H9 (cell line): ENCODE data around the gene NPHP1. TPM values are rescaled to one million over a fixed set of nuclear protein-coding genes. Genes with fewer than 3 reads are reported as not detected.

Source experiments
- DNase-seq: peaks from one replicate; pipeline ENCODE4 v3.0.0-alpha.2; 2017
- H2AFZ ChIP-seq: one replicate; pipeline ENCODE4 v1.6.1; 2013; ENCODE audit warnings: mild to moderate bottlenecking, low read length, control low read depth, moderate library complexity
- H2AK5ac ChIP-seq: 2 replicates; pipeline ENCODE4 v1.6.1; 2013; ENCODE audit warnings: low read length, control low read depth, mixed read lengths; ENCODE audit not compliant: insufficient read length
- H2BK120ac ChIP-seq: one replicate; pipeline ENCODE4 v1.6.1; 2013; ENCODE audit warnings: low read depth, mild to moderate bottlenecking, low read length, control low read depth, inconsistent platforms; ENCODE audit not compliant: poor library complexity, severe bottlenecking
- H2BK12ac ChIP-seq: 2 replicates; pipeline ENCODE4 v1.6.1; 2013; ENCODE audit warnings: low read length, control low read depth, mixed read lengths, low read depth; ENCODE audit not compliant: insufficient read length
- H2BK15ac ChIP-seq: 2 replicates; pipeline ENCODE4 v1.6.1; 2013; ENCODE audit warnings: low read depth, low read length, control low read depth
- H2BK20ac ChIP-seq: one replicate; pipeline ENCODE4 v1.6.1; 2013; ENCODE audit warnings: low read depth, mild to moderate bottlenecking, low read length, control low read depth, inconsistent platforms; ENCODE audit not compliant: poor library complexity, severe bottlenecking
- H2BK5ac ChIP-seq: 2 replicates; pipeline ENCODE4 v1.6.1; 2013; ENCODE audit warnings: low read length, control low read depth, mixed read lengths; ENCODE audit not compliant: insufficient read length
- H3K14ac ChIP-seq: 2 replicates; pipeline ENCODE4 v1.6.1; 2013; ENCODE audit warnings: low read length, control low read depth; ENCODE audit not compliant: insufficient read depth
- H3K18ac ChIP-seq: 2 replicates; pipeline ENCODE4 v1.6.1; 2013; ENCODE audit warnings: low read depth, mild to moderate bottlenecking, mixed read lengths, low read length, control low read depth; ENCODE audit not compliant: insufficient read length
- H3K23ac ChIP-seq: 2 replicates; pipeline ENCODE4 v1.6.1; 2013; ENCODE audit warnings: low read length, control low read depth, mixed read lengths, low read depth; ENCODE audit not compliant: insufficient read length
- H3K23me2 ChIP-seq: 2 replicates; pipeline ENCODE4 v1.6.1; 2013; ENCODE audit warnings: low read depth, mild to moderate bottlenecking, mixed read lengths, low read length, control low read depth; ENCODE audit not compliant: insufficient read length, poor library complexity, severe bottlenecking
- H3K27ac ChIP-seq: 2 replicates; pipeline ENCODE4 v1.5.1; 2013; ENCODE audit warnings: low read length, control low read depth, mixed read lengths, low read depth; ENCODE audit not compliant: insufficient read length
- H3K27me3 ChIP-seq: 2 replicates; pipeline ENCODE4 v1.6.1; 2013; ENCODE audit warnings: low read length, control low read depth, inconsistent platforms; ENCODE audit not compliant: insufficient read depth
- H3K4ac ChIP-seq: 2 replicates; pipeline ENCODE4 v1.6.1; 2013; ENCODE audit warnings: low read depth, mild to moderate bottlenecking, control low read depth, inconsistent platforms, low read length, moderate library complexity
- H3K4me1 ChIP-seq: 2 replicates; pipeline ENCODE4 v1.6.1; 2013; ENCODE audit warnings: low read length, control low read depth, inconsistent platforms; ENCODE audit not compliant: insufficient read depth
- H3K4me2 ChIP-seq: 2 replicates; pipeline ENCODE4 v1.6.1; 2013; ENCODE audit warnings: low read length, control low read depth, mixed read lengths; ENCODE audit not compliant: insufficient read length, insufficient read depth
- H3K56ac ChIP-seq: 2 replicates; pipeline ENCODE4 v1.6.1; 2013; ENCODE audit warnings: low read depth, mild to moderate bottlenecking, mixed read lengths, low read length, control low read depth; ENCODE audit not compliant: insufficient read length
- H3K79me1 ChIP-seq: 2 replicates; pipeline ENCODE4 v1.6.1; 2013; ENCODE audit warnings: low read depth, mild to moderate bottlenecking, moderate library complexity, low read length, control low read depth, inconsistent platforms; ENCODE audit not compliant: insufficient read depth, poor library complexity, severe bottlenecking
- H3K79me2 ChIP-seq: 2 replicates; pipeline ENCODE4 v1.6.1; 2013; ENCODE audit warnings: low read length, control low read depth, inconsistent platforms; ENCODE audit not compliant: insufficient read depth
- H3K9ac ChIP-seq: 2 replicates; pipeline ENCODE4 v1.6.1; 2013; ENCODE audit warnings: low read length, control low read depth, mixed read lengths; ENCODE audit not compliant: insufficient read length; ENCODE audit errors: extremely low read depth
- H3K9me3 ChIP-seq: one replicate; pipeline ENCODE4 v1.6.1; 2013; ENCODE audit warnings: low read depth, low read length, inconsistent platforms; ENCODE audit not compliant: control insufficient read depth
- H3T11ph ChIP-seq: one replicate; pipeline ENCODE4 v1.6.1; 2013; ENCODE audit warnings: mild to moderate bottlenecking, low read length, control low read depth, inconsistent platforms
- H4K20me1 ChIP-seq: one replicate; pipeline ENCODE4 v1.6.1; 2013; ENCODE audit not compliant: control insufficient read depth, insufficient read length, insufficient read depth
- H4K5ac ChIP-seq: 2 replicates; pipeline ENCODE4 v1.6.1; 2013; ENCODE audit warnings: low read depth, mild to moderate bottlenecking, mixed read lengths, low read length, control low read depth; ENCODE audit not compliant: insufficient read length
- H4K8ac ChIP-seq: replicated peaks from 2 replicates; pipeline ENCODE4 v1.6.1; 2013; ENCODE audit warnings: low read length, control low read depth, mixed read lengths, low read depth; ENCODE audit not compliant: insufficient read length
- H4K91ac ChIP-seq: 2 replicates; pipeline ENCODE4 v1.6.1; 2013; ENCODE audit warnings: low read depth, mild to moderate bottlenecking, moderate library complexity, mixed read lengths, low read length, control low read depth; ENCODE audit not compliant: insufficient read length
- H3K27ac Mint-ChIP-seq, 3 experiments: 2 replicates in 2 of 3; 3 replicates in 1 of 3; pipeline ENCODE4 v1.8.0; 2020 to 2021; ENCODE audit warnings: mixed read lengths in 3 of 3, mild to moderate bottlenecking in 1 of 3, moderate library complexity in 1 of 3
- H3K27me3 Mint-ChIP-seq: 2 replicates; pipeline ENCODE4 v1.8.0; 2021; ENCODE audit warnings: low read depth, mild to moderate bottlenecking, moderate library complexity, mixed read lengths
- H3K36me3 Mint-ChIP-seq, 3 experiments: 2 replicates in 2 of 3; 3 replicates in 1 of 3; pipeline ENCODE4 v1.8.0; 2020 to 2021; ENCODE audit warnings: low read depth in 3 of 3, mixed read lengths in 3 of 3; ENCODE audit not compliant: insufficient read depth in 1 of 3
- H3K4me1 Mint-ChIP-seq, 2 experiments: 2 replicates each; pipeline ENCODE4 v1.8.0; 2020; ENCODE audit warnings: mixed read lengths in 2 of 2
- H3K4me3 Mint-ChIP-seq, 2 experiments: 2 replicates in 1 of 2; 3 replicates in 1 of 2; pipeline ENCODE4 v1.8.0; 2020 to 2021; ENCODE audit warnings: mild to moderate bottlenecking in 2 of 2, mixed read lengths in 2 of 2, moderate library complexity in 1 of 2
- H3K9me3 Mint-ChIP-seq, 2 experiments: 2 replicates in 1 of 2; 3 replicates in 1 of 2; pipeline ENCODE4 v1.8.0; 2020; ENCODE audit warnings: mild to moderate bottlenecking in 2 of 2, mixed read lengths in 2 of 2, moderate library complexity in 1 of 2
- CTCF ChIP-seq: fragments of 200-600 bp; sonication (generic); conservative IDR thresholded peaks from 3 replicates; pipeline ENCODE4 v1.8.0; 2021; ENCODE audit warnings: antibody characterized with exemption, mild to moderate bottlenecking
- WGBS: extraction: QIAGEN DNeasy Blood & Tissue Kit; methylation state at CpG from one replicate; pipeline ENCODE4 v1.1.7; 2013; ENCODE audit warnings: missing lambda C conversion rate, low lambda C conversion rate, mixed read lengths; ENCODE audit not compliant: insufficient read length; ENCODE audit errors: extremely low coverage; 5-methylcytosine and 5-hydroxymethylcytosine counted together
- total RNA-seq: library from RNA; stranded (reverse); gene quantifications from 2 replicates; pipeline ENCODE4 v1.2.1, GENCODE V29; 2021

The NPHP1 gene
- total RNA-seq, 1 experiment from 2014 or later, result 2.1 TPM

- no peak for DNase-seq
- no peak overlapping the region for H2BK12ac ChIP-seq
- H4K5ac ChIP-seq, result no peak overlapping the region
- no peak overlapping the region for H3K27ac ChIP-seq
- H3K23me2 ChIP-seq, result peaks cover 9% of the 10 kb centered on the region
- H3K4me1 ChIP-seq, result peaks cover 3% of the 10 kb centered on the region; the same call in 1 of the 2 replicates
- H3K4me2 ChIP-seq, result peak overlapping the region; percentile 51
- peaks cover 8% of the 10 kb centered on the region; the same call in 1 of the 2 replicates for H3K27me3 ChIP-seq
- H2BK15ac ChIP-seq, result no peak overlapping the region
- no peak overlapping the region for H3K4ac ChIP-seq
- H3K79me2 ChIP-seq, result no peaks in the 10 kb centered on the region
- no peak overlapping the region for H2BK20ac ChIP-seq
- H3K4me1 Mint-ChIP-seq, result peaks cover 10 to 15% of the 10 kb centered on the region in 2 experiments
- H3K18ac ChIP-seq, result no peak overlapping the region
- no peak overlapping the region for H3K23ac ChIP-seq
- no peak overlapping the region for H3K14ac ChIP-seq
- WGBS, result no CpG with 5 or more reads among the region's 14 CpGs
- H3K9ac ChIP-seq, result no peak overlapping the region
- no peak overlapping the region for H2BK5ac ChIP-seq
- no peak overlapping the region for H3T11ph ChIP-seq
- no peak for TF ChIP-seq CTCF
- no peak overlapping the region for H4K8ac ChIP-seq
- H3K36me3 Mint-ChIP-seq, result no peaks in the 10 kb centered on the region; a peak in 1 of 7 replicates
- H3K79me1 ChIP-seq, result no peaks in the 10 kb centered on the region
- H3K9me3 ChIP-seq, result no peaks in the 10 kb centered on the region
- peak overlapping the region; percentile 53 to 76 for H3K4me3 Mint-ChIP-seq
- H3K27ac Mint-ChIP-seq, result no peak overlapping the region
- no peak overlapping the region for H2BK120ac ChIP-seq
- H4K91ac ChIP-seq, result no peak overlapping the region
- H2AFZ ChIP-seq, result no peak overlapping the region
- peaks cover 0 to 2% of the 10 kb centered on the region in 2 experiments; a peak in 1 of 5 replicates for H3K9me3 Mint-ChIP-seq
- no peak overlapping the region for H2AK5ac ChIP-seq
- no peak overlapping the region for H3K56ac ChIP-seq
- peaks cover 82% of the 10 kb centered on the region for H3K27me3 Mint-ChIP-seq
- no peaks in the 10 kb centered on the region for H4K20me1 ChIP-seq
Measured at GRCh38 chr2:110114831-110115255, 90.0 kb downstream of the NPHP1 start.
